PFSK-1 (cell line): ENCODE results near the gene ZNF618.

Source experiments
- FOXP2 ChIP-seq: optimal IDR thresholded peaks from 2 replicates; pipeline ENCODE3; 2011; ENCODE audit warnings: borderline replicate concordance, control low read depth, inconsistent platforms; ENCODE audit not compliant: insufficient read depth; ENCODE audit errors: extremely low read length, extremely low read depth
- POLR2AphosphoS5 ChIP-seq: IDR thresholded peaks from 2 replicates; pipeline ENCODE4 v1.6.1; 2012; ENCODE audit warnings: low read depth, mild to moderate bottlenecking, control low read depth, low read length, moderate library complexity
- REST ChIP-seq, 2 experiments: IDR thresholded peaks; 2 replicates each; pipeline versions ENCODE4 v1.6.1 to v1.8.0; 2011 to 2012; ENCODE audit warnings: low read depth in 2 of 2, low read length in 2 of 2, control low read depth in 1 of 2, inconsistent platforms in 1 of 2, mild to moderate bottlenecking in 1 of 2, moderate library complexity in 1 of 2; ENCODE audit not compliant: insufficient read depth in 1 of 2
- SIN3A ChIP-seq: IDR thresholded peaks from 2 replicates; pipeline ENCODE4 v1.6.1; 2012; ENCODE audit warnings: mild to moderate bottlenecking, low read length, moderate library complexity, borderline replicate concordance; ENCODE audit not compliant: insufficient read depth
- TAF1 ChIP-seq: IDR thresholded peaks from 2 replicates; pipeline ENCODE4 v1.6.1; 2012; ENCODE audit warnings: low read length, control low read depth, borderline replicate concordance; ENCODE audit not compliant: insufficient read depth

- TF ChIP-seq SIN3A = no peak
- TF ChIP-seq POLR2AphosphoS5 = no peak
- no peak for TF ChIP-seq TAF1
- no peak for TF ChIP-seq REST (IDR thresholded peaks at IDR 0.05; ENCODE audit: insufficient read depth in 1 of 2, low read depth in 2 of 2, low read length in 2 of 2)
- TF ChIP-seq FOXP2 = no peak
These were observed 12.8 kb upstream of the ZNF618 start for GRCh38 chr9:113863345-113863744.
